OCI-LY7 (cell line): Measurements from ENCODE around the gene BCL2L15. TPM values are rescaled to one million over a fixed set of nuclear protein-coding genes. Genes with fewer than 3 reads are reported as not detected.
A peak's percentile ranks its signal among the peaks of the same experiment; 100 is the strongest.

ENCODE experiments used
- BruUV-seq: library from RNA; stranded (reverse); fragments of 400-500 nt; replicated peaks from 2 replicates; lab custom pipeline; 2021; lab: Mats Ljungman, UMichigan
- CTCF ChIA-PET: fragments of 300-600 bp; sonication (Branson Sonifier 250); formaldehyde crosslinking; loops from one replicate; lab custom pipeline; 2022; ENCODE audit warnings: antibody characterized with exemption; ENCODE audit not compliant: unreplicated experiment; lab: Charles Lee
- POLR2A ChIA-PET: fragments of 300-600 bp; sonication (Branson Sonifier 250); formaldehyde crosslinking; loops from one replicate; lab custom pipeline; 2022; ENCODE audit warnings: antibody characterized with exemption; lab: Charles Lee
- DNase-seq: peaks from one replicate; pipeline ENCODE4 v3.0.0-alpha.2; 2015; ENCODE audit warnings: low spot score
- H2AFZ ChIP-seq: fragments of 200-600 bp; sonication (generic), shearing (Covaris generic); 2 replicates; pipeline ENCODE4 v1.6.1; 2014; ENCODE audit warnings: mild to moderate bottlenecking, antibody characterized with exemption, low read length, moderate library complexity
- H3K27ac ChIP-seq: fragments of 200-600 bp; sonication (generic); 2 replicates; pipeline ENCODE4 v1.5.1; 2014; ENCODE audit warnings: mixed run types, low read depth, mild to moderate bottlenecking, moderate library complexity, low read length, inconsistent platforms; ENCODE audit not compliant: poor library complexity, severe bottlenecking
- H3K36me3 ChIP-seq: fragments of 200-600 bp; sonication (generic); 2 replicates; pipeline ENCODE4 v1.6.1; 2014; ENCODE audit warnings: mild to moderate bottlenecking, antibody characterized with exemption, low read length, moderate library complexity, mixed read lengths; ENCODE audit not compliant: insufficient read depth
- H3K4me1 ChIP-seq: fragments of 200-600 bp; sonication (generic); 2 replicates; pipeline ENCODE4 v1.5.1; 2014; ENCODE audit warnings: mild to moderate bottlenecking, low read length; ENCODE audit not compliant: insufficient read depth, poor library complexity, severe bottlenecking
- H3K4me2 ChIP-seq: fragments of 200-600 bp; sonication (generic); 2 replicates; pipeline ENCODE4 v1.6.1; 2014; ENCODE audit warnings: mild to moderate bottlenecking, low read length
- H3K4me3 ChIP-seq: fragments of 200-600 bp; sonication (generic); 2 replicates; pipeline ENCODE4 v1.5.1; 2014; ENCODE audit warnings: mild to moderate bottlenecking, low read depth, low read length; ENCODE audit not compliant: poor library complexity, severe bottlenecking
- H3K79me2 ChIP-seq: fragments of 200-600 bp; sonication (generic); 2 replicates; pipeline ENCODE4 v1.6.1; 2016; ENCODE audit warnings: low read depth, mild to moderate bottlenecking, low read length, moderate library complexity, mixed read lengths; ENCODE audit not compliant: insufficient read depth
- H3K9me2 ChIP-seq: fragments of 200-600 bp; sonication (generic); 2 replicates; pipeline ENCODE4 v1.6.1; 2016; ENCODE audit warnings: mild to moderate bottlenecking, low read length, mixed read lengths; ENCODE audit not compliant: insufficient read depth
- H3K9me3 ChIP-seq: fragments of 200-600 bp; sonication (generic); 2 replicates; pipeline ENCODE4 v1.6.1; 2014; ENCODE audit warnings: mild to moderate bottlenecking, mixed run types, low read length, mixed read lengths
- H4K20me1 ChIP-seq: fragments of 200-600 bp; sonication (generic); 2 replicates; pipeline ENCODE4 v1.6.1; 2014; ENCODE audit warnings: mild to moderate bottlenecking, antibody characterized with exemption, low read length, moderate library complexity, mixed read lengths; ENCODE audit not compliant: insufficient read depth
- CTCF ChIP-seq: fragments of 200-600 bp; sonication (generic); conservative IDR thresholded peaks from 2 replicates; pipeline ENCODE4 v1.5.1; 2014; ENCODE audit warnings: mild to moderate bottlenecking, antibody characterized with exemption, low read length, moderate library complexity, mixed read lengths
- EZH2phosphoT487 ChIP-seq: fragments of 200-600 bp; sonication (generic); IDR thresholded peaks from 2 replicates; pipeline ENCODE4 v1.6.1; 2018; ENCODE audit warnings: low read depth, borderline replicate concordance, mild to moderate bottlenecking, mixed run types, antibody characterized with exemption, low read length, moderate library complexity, mixed read lengths
- intact Hi-C: fragments of 100-400 bp; cut with micrococcal nuclease; formaldehyde crosslinking; loops from one replicate; pipeline ENCODE4 v1.10.0; 2022; ENCODE audit not compliant: unreplicated experiment
- total RNA-seq, 2 experiments: library from RNA; depleted of rRNA in 1 of 2; stranded (reverse); fragments of >200 nt in 1 of 2; shearing (Covaris generic) in 1 of 2; gene quantifications; 2 replicates each; pipeline ENCODE4 v1.2.3, GENCODE V29; 2014 to 2022

BCL2L15 gene
- total RNA-seq, 2 experiments from 2014 or later: 0.82 to 1.1 TPM

DNA sequence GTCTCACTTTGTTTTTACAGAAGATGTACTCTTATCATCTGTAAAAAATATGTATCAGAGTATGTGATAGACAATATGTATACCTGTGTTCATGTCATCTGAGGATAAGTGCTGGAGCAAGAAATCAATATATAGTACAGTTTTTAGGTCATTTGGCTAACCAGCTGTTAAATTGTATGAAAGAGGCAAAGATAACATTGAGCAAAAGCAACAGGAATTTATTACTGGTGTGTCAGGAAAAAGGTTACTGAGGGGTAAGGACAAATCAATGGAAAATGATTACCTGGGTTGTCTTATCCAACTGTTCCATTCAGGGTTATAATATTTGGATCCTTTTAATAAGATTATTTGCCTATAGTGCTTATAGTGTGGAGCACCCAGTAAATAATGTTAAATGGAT is 46.6 kb upstream of the BCL2L15 start:
- no peak overlapping the region for H2AFZ ChIP-seq
- no peak overlapping the region for H3K4me3 ChIP-seq
- H3K27ac ChIP-seq: no peak overlapping the region
- H4K20me1 ChIP-seq: peaks cover 27% of the 10 kb centered on the region
- TF ChIP-seq CTCF (no peak), EZH2phosphoT487 (no peak)
- POLR2A ChIA-PET: interaction anchor here (1.2 to 2.2 kb wide), 6 partner anchors 12 to 74 kb away, joined by 4 to 17 read pairs (median 5); no protein-coding TSS in a partner anchor
- H3K79me2 ChIP-seq: peaks cover 93% of the 10 kb centered on the region
- no peaks in the 10 kb centered on the region; the same call in 1 of the 2 replicates for H3K9me3 ChIP-seq
- intact Hi-C loops: no loop called here
- H3K36me3 ChIP-seq: peaks cover 16% of the 10 kb centered on the region
- no TSS peak for BruUV-seq
- no peak for DNase-seq
- no peak overlapping the region for H3K4me2 ChIP-seq
- H3K9me2 ChIP-seq: no peaks in the 10 kb centered on the region
- H3K4me1 ChIP-seq: peaks cover 69% of the 10 kb centered on the region
- CTCF ChIA-PET: no interaction called here

DNA sequence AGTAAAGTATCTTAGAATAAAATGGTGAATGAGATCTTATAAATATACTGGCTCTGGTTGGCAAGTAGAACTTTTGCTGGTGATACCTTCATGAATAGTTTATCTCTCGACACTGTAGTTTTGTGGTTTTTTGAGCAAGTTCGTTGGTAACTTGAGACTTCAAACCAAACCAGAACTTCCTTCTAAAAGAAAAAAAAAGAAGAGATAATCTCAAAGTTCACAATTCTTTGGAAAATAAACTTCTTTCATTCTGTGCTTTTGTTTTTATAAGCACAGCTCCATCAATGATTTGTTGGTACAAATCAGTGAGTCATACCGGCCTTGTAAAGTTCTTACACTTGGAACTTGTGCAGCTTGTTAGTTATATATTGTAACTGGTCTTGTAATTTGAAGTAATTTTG is 44.1 kb upstream of the BCL2L15 start:
- no peak for DNase-seq
- intact Hi-C loops: no loop called here
- peak overlapping the region; percentile 93 for H3K4me2 ChIP-seq
- peak overlapping the region; percentile 96 for H3K4me3 ChIP-seq
- no peaks in the 10 kb centered on the region; the same call in 1 of the 2 replicates for H3K9me3 ChIP-seq
- no peak for TF ChIP-seq EZH2phosphoT487
- no peak for TF ChIP-seq CTCF
- CTCF ChIA-PET: no interaction called here
- POLR2A ChIA-PET: interaction anchor here (0.5 to 5.0 kb wide), 16 partner anchors 8 to 968 kb away, joined by 3 to 68 read pairs (median 6); partner anchors contain the start of genes AP4B1, DCLRE1B and RSBN1
- peaks cover 53% of the 10 kb centered on the region for H3K4me1 ChIP-seq
- TSS peak; percentile 57 for BruUV-seq
- peak overlapping the region; percentile 75 for H3K27ac ChIP-seq
- H3K9me2 ChIP-seq: no peaks in the 10 kb centered on the region
- H4K20me1 ChIP-seq: peaks cover 27% of the 10 kb centered on the region
- H2AFZ ChIP-seq: no peak overlapping the region
- peaks cover 16% of the 10 kb centered on the region for H3K36me3 ChIP-seq
- H3K79me2 ChIP-seq: peaks cover 68% of the 10 kb centered on the region
